Lower leg skin (tissue), 4 donors: Measurements from ENCODE around the gene CRYM. TPM values are rescaled to one million over a fixed set of nuclear protein-coding genes. Genes with fewer than 3 reads are reported as not detected.

ENCODE experiments used
- DNase-seq, 2 donors: peaks; one replicate each; pipeline ENCODE4 v3.0.0-alpha.2; 2019; ENCODE audit warnings: low spot score in 2 of 2
- H3K4me3 ChIP-seq: fragments of 200-600 bp; sonication (generic); 2 replicates; pipeline ENCODE4 v1.5.1; 2017; ENCODE audit warnings: mild to moderate bottlenecking, low read depth; ENCODE audit not compliant: poor library complexity, severe bottlenecking
- POLR2A ChIP-seq, 2 donors: fragments of 450-650 bp; IDR thresholded peaks; one replicate each; pipeline ENCODE4 v1.6.1; 2016 to 2017; ENCODE audit warnings: antibody characterized with exemption in 2 of 2, mild to moderate bottlenecking in 1 of 2, moderate library complexity in 1 of 2
- WGBS, 2 donors: methylation state at CpG; one replicate each; pipeline ENCODE4 v1.1.5; 2018; 5-methylcytosine and 5-hydroxymethylcytosine counted together
- intact Hi-C: fragments of 100-400 bp; cut with DNase I; formaldehyde crosslinking; loops from one replicate; pipeline ENCODE4 v1.15.0; 2023; ENCODE audit warnings: low total_unique reads
- total RNA-seq, 4 donors: library from RNA; depleted of rRNA; stranded (reverse); fragments of >200 nt; gene quantifications; one replicate each; pipeline ENCODE4 v1.1.0, GENCODE V29; 2016
- TF ChIP-seq, protein P1 (sequence below), 3 donors: fragments of 450-650 bp; IDR thresholded peaks; one replicate each; pipeline ENCODE4 v1.5.1; 2016; ENCODE audit warnings: antibody characterized with exemption in 3 of 3, mild to moderate bottlenecking in 3 of 3, moderate library complexity in 2 of 3

The CRYM gene
- total RNA-seq, 4 donors from 2014 or later = 1.5 to 2.8 (median 2.2) TPM

DNA sequence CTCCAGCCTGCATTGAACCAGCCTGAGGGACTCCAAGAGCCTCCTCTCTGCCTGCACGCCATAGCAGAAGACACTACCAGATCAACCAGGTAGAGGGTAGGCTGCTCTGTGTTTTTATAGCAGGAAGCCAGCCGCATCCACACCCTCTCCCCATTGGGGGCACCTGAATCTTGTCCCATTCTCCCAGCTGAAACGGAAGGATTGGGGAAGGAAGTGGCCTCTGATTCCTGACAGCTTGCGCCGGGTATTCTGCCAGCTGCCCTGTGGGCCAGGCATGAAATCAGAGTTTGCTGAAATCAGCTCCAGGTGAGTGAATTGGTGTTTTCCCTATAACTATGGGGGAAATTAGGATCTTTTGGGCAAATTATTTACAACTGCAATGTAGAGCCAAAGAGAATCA is 66.6 kb downstream of the CRYM start, which contains the start of gene ZP2:
TSS of gene ZP2 (minus strand) at position 89 of the 400 bp plus-strand sequence. CDS start at position 62, 27 bp downstream.
- TF ChIP-seq, protein P1, sequence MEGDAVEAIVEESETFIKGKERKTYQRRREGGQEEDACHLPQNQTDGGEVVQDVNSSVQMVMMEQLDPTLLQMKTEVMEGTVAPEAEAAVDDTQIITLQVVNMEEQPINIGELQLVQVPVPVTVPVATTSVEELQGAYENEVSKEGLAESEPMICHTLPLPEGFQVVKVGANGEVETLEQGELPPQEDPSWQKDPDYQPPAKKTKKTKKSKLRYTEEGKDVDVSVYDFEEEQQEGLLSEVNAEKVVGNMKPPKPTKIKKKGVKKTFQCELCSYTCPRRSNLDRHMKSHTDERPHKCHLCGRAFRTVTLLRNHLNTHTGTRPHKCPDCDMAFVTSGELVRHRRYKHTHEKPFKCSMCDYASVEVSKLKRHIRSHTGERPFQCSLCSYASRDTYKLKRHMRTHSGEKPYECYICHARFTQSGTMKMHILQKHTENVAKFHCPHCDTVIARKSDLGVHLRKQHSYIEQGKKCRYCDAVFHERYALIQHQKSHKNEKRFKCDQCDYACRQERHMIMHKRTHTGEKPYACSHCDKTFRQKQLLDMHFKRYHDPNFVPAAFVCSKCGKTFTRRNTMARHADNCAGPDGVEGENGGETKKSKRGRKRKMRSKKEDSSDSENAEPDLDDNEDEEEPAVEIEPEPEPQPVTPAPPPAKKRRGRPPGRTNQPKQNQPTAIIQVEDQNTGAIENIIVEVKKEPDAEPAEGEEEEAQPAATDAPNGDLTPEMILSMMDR (IDR thresholded peaks at IDR 0.05) = no peak
- no peak for TF ChIP-seq POLR2A (IDR thresholded peaks at IDR 0.05)
- intact Hi-C loops = no loop called here
- no peak within 1 kb of the TSS for H3K4me3 ChIP-seq
- DNase-seq = no peak
- WGBS, 2 donors = 72 to 75% methylated on average over 5 of the region's 5 CpGs

Other genes starting within 250 kb of the CRYM start
- 1 to 10 TPM in 3 of 4 donors, under 1 TPM in 1; 0.72 to 1.8 (median 1.4) TPM for gene DNAH3, start 127.4 kb downstream of the CRYM start, total RNA-seq
- gene LDAF1, start 119.6 kb downstream of the CRYM start, total RNA-seq = 100 to 1,000 TPM; 188 to 208 (median 200) TPM
- under 1 TPM in 1 of 4 donors, not detected in 3; 0.32 TPM for gene ZP2, start 66.7 kb downstream of the CRYM start, total RNA-seq
- gene ANKS4B, start 44.6 kb downstream of the CRYM start, total RNA-seq = under 1 TPM in 1 of 4 donors, not detected in 3; 0.13 TPM